HL-60 (cell line): Measurements from ENCODE around the gene RGL1.

Experiments used
- DNase-seq, 2 experiments: peaks; one replicate each; pipeline ENCODE4 v3.0.0-alpha.2; 2010 to 2020; ENCODE audit warnings: low read depth in 1 of 2, low spot score in 1 of 2
- H3K27ac ChIP-seq: fragments of 250-450 bp; sonication (Bioruptor Pico); replicated peaks from 2 replicates; pipeline ENCODE4 v1.5.1; 2020; ENCODE audit warnings: mild to moderate bottlenecking, moderate library complexity
- H3K27me3 ChIP-seq: fragments of 250-450 bp; sonication (Bioruptor Pico); 2 replicates; pipeline ENCODE4 v1.5.1; 2021; ENCODE audit warnings: mild to moderate bottlenecking, moderate library complexity; ENCODE audit not compliant: insufficient read depth, poor library complexity, severe bottlenecking
- H3K4me3 ChIP-seq: replicated peaks from 2 replicates; pipeline ENCODE4 v1.5.1; 2011; ENCODE audit warnings: mild to moderate bottlenecking, control low read depth, low read length; ENCODE audit not compliant: insufficient read depth
- GABPA ChIP-seq: IDR thresholded peaks from 2 replicates; pipeline ENCODE4 v1.6.1; 2012; ENCODE audit warnings: low read depth
- POLR2AphosphoS5 ChIP-seq: IDR thresholded peaks from 2 replicates; pipeline ENCODE4 v1.6.1; 2012; ENCODE audit warnings: low read depth
- REST ChIP-seq: IDR thresholded peaks from 2 replicates; pipeline ENCODE4 v1.6.1; 2012; ENCODE audit warnings: low read depth; ENCODE audit not compliant: insufficient replicate concordance
- SPI1 ChIP-seq: IDR thresholded peaks from 2 replicates; pipeline ENCODE4 v1.6.1; 2012; ENCODE audit warnings: low read depth, mild to moderate bottlenecking, borderline replicate concordance
- TF ChIP-seq, protein P1 (sequence below): IDR thresholded peaks from one replicate; pipeline ENCODE4 v1.5.1; 2011; ENCODE audit warnings: low read length, control low read depth, inconsistent platforms; ENCODE audit not compliant: insufficient read depth

The RGL1 gene

GRCh38 chr1:183810121-183810520 lies 5.2 kb downstream of the RGL1 start:
- peak in 1 of 2 experiments; percentile 50 for DNase-seq
- H3K27me3 ChIP-seq = no peaks in the 10 kb centered on the region
- no peak overlapping the region for H3K27ac ChIP-seq
- TF ChIP-seq SPI1 = peak; percentile 81
- TF ChIP-seq, protein P1, sequence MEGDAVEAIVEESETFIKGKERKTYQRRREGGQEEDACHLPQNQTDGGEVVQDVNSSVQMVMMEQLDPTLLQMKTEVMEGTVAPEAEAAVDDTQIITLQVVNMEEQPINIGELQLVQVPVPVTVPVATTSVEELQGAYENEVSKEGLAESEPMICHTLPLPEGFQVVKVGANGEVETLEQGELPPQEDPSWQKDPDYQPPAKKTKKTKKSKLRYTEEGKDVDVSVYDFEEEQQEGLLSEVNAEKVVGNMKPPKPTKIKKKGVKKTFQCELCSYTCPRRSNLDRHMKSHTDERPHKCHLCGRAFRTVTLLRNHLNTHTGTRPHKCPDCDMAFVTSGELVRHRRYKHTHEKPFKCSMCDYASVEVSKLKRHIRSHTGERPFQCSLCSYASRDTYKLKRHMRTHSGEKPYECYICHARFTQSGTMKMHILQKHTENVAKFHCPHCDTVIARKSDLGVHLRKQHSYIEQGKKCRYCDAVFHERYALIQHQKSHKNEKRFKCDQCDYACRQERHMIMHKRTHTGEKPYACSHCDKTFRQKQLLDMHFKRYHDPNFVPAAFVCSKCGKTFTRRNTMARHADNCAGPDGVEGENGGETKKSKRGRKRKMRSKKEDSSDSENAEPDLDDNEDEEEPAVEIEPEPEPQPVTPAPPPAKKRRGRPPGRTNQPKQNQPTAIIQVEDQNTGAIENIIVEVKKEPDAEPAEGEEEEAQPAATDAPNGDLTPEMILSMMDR = no peak
- no peak overlapping the region for H3K4me3 ChIP-seq

GRCh38 chr1:183810756-183811544 lies 6.0 kb downstream of the RGL1 start:
- TF ChIP-seq POLR2AphosphoS5 (no peak), SPI1 (no peak), REST (no peak), GABPA (no peak)
- TF ChIP-seq, protein P1 = no peak
- no peak for DNase-seq
- H3K27me3 ChIP-seq = no peaks in the 10 kb centered on the region
- H3K27ac ChIP-seq = no peak overlapping the region
- H3K4me3 ChIP-seq = no peak overlapping the region

DNA sequence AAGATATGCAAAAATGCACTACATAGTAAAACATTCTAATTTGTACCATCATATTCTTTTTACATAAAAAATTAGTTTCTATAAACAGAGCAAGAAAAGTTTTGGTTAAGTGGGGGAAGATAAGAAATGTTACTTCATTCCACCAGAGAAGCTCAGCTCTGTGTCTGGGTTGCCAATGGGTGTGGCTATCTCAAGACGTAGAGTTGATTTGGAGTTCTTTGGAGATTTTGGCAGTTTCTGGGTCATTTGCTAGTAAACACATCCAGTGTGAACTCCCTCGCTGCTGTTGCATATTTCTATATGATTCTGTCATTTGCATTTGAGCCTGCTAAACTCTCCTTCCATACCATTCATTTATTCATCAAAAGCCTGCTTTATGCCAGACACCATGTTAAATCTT lies 7.2 kb downstream of the RGL1 start:
- no peak overlapping the region for H3K4me3 ChIP-seq
- no peaks in the 10 kb centered on the region for H3K27me3 ChIP-seq
- DNase-seq = no peak
- TF ChIP-seq SPI1 (no peak), REST (no peak), POLR2AphosphoS5 (no peak), GABPA (no peak)
- TF ChIP-seq, protein P1 = no peak
- no peak overlapping the region for H3K27ac ChIP-seq
